GM21390 (cell line): ENCODE data around the gene TRAIP.
"Not testable (repeated sequence)": the region's sequence is repeated elsewhere in the genome, so short reads cannot be mapped to it uniquely, and the experiment has no call there.

Experiments
- ATAC-seq: cut with Tn5 transposase; IDR thresholded peaks from one replicate; pipeline ENCODE4 v1.9.1; 2021; ENCODE audit not compliant: unreplicated experiment

The TRAIP gene, protein sequence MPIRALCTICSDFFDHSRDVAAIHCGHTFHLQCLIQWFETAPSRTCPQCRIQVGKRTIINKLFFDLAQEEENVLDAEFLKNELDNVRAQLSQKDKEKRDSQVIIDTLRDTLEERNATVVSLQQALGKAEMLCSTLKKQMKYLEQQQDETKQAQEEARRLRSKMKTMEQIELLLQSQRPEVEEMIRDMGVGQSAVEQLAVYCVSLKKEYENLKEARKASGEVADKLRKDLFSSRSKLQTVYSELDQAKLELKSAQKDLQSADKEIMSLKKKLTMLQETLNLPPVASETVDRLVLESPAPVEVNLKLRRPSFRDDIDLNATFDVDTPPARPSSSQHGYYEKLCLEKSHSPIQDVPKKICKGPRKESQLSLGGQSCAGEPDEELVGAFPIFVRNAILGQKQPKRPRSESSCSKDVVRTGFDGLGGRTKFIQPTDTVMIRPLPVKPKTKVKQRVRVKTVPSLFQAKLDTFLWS

DNA sequence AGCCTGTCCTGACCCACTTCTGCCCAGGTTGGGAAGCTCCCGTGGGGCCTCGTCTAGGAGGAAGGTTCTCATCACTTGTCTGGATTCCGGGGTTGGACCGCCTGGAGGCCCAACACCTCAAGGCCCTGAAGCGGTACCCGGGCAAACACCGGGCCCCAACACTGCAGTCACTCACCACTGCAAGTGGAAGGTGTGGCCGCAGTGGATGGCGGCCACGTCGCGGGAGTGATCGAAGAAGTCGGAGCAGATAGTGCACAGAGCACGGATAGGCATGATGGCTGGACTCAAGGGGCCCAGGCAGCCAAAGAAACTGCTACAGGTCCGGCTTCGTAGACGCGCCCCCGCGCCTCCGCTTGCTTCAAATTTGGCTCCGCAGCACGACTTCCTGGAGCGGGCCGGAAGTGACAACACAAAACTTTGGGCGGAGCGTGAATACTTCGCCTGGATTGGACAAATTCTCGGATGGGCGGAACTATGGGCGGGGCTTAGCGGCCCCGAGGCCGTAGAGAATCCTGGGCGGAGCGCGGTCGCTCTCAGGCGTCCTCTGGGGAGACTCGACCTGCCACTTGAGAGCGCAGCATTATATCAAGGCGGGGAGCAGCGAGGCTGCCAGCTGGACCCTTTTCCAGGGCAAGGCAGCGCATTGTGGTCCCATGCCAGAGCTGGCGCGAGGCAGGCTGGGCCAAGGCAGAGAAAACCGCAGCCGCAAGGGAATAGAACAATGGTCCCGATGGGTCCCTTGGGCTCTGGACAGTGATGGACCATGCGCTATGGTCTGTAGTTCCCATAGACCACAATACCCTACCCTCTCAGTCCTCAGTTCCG is at the start of gene TRAIP:
TRAIP (minus strand) TSS at position 384 of the 825 bp plus-strand sequence; CDS start at position 273, 111 bp downstream.
- peak; percentile 95 for ATAC-seq

- ATAC-seq, result not testable (repeated sequence)
Measured at GRCh38 chr3:49904448-49904847, 48.1 kb upstream of the TRAIP start.

DNA sequence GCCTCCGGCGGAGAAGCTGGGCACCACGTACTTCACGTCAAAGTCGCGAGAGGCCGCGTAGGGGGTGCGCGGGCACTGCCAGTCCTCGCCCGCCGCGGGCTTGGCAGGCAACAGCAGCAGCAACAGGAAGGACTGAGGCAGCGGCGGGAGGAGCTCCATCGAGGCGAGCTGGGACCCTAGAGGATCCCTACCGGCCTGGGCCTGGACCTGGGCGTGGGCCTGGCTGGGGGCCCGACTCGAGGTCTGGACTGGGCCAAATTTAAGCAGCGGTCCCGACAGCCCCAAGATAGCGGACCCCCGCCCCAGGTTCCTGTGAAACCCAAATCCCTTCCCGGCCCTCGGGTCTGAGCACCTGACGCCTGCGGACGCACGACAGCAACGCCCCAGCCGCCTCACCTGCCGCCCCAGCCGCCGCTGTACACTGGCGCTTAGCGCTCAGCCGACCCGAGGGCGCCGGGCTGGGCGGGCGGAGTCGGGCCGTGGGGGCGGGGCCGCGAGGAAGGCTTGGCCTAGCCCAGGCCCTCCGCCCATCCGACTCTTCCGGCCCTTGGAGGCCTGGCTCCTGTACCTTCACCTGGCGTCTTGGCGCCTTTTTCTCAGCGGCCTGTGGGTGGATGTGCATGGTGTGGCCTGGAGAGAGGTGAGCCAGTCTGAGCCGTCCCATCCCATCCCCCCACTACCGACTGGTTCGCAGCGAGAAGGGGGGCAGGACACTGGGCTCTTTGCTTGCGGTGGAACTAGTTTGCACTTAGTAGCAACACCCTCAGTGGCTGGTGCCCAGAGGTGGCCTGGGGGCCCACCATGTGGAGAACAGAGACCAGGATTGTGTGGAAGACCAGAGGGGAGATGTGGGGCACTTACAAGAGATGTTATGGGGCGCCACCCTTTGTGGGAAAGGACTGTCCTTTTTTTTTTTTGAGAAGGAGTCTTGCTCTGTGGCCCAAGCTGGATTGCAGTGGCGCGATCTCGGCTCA is 47.4 kb upstream of the TRAIP start, which contains the start of gene MST1R:
MST1R (minus strand) TSS at position 423 of the 974 bp plus-strand sequence; CDS start at position 159, 264 bp downstream.
- ATAC-seq, result peak; percentile 72

GRCh38 chr3:49902511-49903345 is 46.4 kb upstream of the TRAIP start:
- ATAC-seq, result no peak

DNA sequence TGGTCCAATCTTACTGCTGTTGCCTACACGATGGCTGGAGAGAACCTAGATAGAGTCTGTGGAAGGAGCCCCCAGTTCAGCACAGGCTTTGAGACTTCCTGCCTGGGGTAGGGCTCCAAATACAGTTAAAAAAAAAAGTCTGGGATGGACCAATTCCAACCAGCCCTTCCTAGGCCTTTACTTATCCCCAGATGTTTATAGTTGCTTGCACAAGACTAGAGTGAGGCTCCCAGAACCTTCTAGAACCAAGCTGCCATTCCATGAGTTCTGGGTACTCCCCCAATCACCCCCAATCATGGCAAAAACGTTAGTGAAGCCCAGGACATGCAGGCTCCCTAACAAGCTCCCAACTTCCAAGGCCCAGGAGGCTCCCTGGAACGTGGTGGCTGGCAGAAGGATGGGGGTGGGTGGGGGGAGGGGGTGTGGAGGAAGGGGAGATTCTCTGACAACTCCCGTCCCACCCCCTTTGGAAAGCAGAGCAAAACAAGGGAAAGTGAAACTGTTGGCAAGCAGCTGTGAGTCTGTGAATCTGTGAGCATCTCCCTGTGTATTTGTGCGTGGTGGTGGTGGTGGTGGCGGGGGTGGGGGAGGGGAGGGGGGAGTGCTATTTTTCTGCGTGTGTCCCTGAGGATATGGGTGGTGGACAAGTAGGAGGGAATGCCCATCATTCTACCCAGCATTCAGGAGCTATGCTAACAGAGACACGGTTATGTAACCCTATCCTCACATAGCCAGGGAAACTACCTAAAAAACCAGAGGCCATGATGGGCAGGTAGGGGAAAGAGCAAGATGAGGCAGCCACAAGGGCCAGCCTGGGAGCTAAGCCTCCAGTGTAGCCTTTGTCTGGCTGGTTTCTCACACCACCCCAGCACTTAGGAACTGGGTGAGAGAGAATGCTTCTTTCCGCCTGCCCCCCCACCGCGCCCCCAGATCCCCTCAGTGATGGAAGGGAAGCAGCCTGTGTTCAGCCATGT is 45.3 kb upstream of the TRAIP start:
- ATAC-seq, result no peak

- ATAC-seq, result no peak
Measured at GRCh38 chr3:49900491-49901153, 44.3 kb upstream of the TRAIP start.

DNA sequence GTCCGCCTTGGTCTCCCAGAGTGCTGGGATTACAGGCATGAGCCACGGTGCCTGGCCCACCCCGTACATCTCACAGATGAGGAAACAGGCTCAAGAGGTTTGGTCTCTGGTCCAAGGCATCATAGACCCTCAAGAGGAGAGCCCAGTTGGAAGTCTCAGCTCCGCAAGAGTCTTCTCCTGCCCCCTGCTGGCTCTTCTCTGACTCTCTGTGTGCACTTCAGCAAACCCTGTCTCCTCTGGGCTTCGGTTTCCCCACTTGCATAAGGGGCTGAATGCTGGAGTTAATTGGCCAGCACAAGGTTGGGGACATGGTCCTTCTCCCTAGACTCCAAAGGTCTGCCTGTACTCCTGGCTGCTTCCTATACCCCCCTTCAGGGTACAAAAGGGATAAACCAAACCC is 43.5 kb upstream of the TRAIP start:
- no peak for ATAC-seq

DNA sequence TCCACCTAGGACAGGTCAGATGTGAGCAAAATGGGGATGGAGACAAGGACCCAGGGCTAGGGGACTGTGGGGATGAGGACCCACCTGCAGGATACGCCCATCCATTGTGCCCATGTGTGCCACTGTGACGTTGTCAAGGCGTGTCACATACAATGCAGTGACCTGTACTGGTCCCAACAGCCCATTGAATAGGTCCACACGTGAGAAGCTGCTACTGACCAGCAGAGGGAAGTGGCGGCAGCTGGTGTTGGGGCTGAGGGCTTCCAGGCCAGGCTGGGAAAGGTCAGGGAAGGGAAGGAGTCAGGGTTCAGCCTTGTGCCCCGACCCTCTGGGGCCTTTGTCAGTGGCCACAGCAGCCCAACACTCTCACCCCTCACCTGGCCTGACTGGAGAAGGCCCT is 42.6 kb upstream of the TRAIP start:
- no peak for ATAC-seq

GRCh38 chr3:49896345-49896744 is 40.0 kb upstream of the TRAIP start:
- ATAC-seq, result no peak

DNA sequence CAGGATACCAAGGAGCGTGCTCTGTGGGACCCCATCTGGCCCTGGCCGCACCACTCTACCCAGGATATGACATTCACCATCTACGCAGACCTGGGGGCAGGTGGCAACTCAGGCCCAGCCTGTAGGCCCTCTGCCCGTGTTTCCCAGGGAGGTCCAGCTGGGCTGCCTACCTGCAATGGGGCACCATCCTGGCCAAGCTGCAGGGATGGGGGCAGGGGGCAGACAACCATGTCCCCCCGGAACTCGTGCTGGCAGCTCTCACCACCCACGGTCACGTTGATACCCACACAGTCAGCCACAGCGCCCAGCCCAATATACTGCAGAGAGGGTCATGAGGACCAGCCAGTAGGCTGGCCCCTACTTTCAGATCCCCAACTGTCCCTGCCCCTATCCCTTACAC is 39.4 kb upstream of the TRAIP start:
- ATAC-seq, result no peak

GRCh38 chr3:49889296-49889695 is 32.9 kb upstream of the TRAIP start:
- no peak for ATAC-seq

DNA sequence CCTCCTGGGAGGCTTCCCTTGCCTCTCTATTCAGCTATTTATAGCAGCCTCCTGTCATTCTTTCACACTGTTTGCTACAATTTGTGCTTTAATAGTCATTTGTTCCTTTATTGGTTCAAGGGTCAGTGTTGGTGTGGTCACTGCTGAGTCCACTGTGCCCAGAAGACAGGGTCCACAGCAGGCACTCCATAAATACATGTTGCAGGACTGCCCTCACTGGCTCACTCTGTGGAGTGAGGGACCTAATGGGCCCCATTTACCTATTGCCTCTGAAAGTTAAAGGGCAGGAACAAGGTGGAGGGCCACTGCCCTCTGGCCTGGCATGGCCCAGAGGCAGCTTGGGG is 30.5 kb upstream of the TRAIP start:
- no peak for ATAC-seq

GRCh38 chr3:49883998-49884397 is 27.6 kb upstream of the TRAIP start:
- ATAC-seq, result no peak

DNA sequence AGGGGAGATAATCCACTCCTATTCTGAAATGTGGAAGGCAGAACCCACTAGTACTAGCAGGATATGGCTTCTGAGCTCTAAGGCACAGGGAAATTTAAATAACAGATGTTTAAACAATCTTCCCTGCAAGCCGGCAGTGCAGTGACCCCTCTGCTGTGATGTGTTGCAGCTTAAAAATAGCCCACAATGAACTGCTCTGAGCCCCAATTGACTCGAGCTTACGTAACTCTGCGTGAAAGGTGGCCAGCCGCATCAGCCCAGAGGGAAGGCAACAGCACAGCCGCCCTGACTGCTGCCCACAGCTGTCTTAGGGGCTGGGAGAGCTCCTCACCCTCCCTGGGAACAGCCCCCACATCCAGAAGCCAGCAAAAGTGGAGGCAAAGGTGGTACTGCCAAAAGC is 25.8 kb upstream of the TRAIP start:
- ATAC-seq, result no peak

DNA sequence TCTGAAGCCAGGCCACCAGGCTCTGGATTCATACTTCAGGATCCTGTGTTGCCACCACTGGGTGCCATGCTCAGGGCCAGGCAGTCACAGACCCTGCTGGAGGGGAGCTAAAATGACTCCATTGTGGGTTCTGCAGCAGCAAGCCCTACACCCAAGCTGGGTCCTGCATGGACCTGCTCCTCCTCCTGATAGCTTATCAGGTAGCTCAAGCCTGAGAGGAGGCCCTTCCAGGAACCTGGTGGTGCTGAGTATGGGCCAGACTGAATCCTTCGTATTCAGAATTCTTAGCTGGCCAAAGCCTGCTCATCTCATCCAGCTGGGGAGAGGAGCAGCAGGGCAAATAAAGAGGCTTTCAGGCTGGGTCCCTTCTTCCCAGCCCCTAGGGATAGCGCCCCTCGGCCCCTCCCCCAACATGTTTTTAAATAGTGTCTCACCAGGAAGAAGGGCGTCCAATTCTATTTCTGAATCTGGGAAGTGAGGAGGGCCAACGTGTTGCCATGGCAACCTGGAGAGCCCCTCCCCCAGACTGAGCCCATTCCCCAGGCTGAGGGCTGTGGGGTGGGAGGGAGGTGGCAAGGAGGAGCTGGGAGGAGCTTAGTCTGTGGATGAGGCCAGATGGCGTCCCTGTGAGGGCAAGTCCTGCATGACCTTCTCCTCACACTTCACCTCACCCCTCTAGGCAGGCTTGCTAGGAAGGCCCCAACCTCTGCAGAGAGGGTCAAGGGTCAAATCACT is 24.4 kb upstream of the TRAIP start:
- ATAC-seq, result no peak

GRCh38 chr3:49879721-49880120 is 23.4 kb upstream of the TRAIP start:
- ATAC-seq, result no peak

- no peak for ATAC-seq
Measured at GRCh38 chr3:49878686-49879085, 22.3 kb upstream of the TRAIP start.

- no peak for ATAC-seq
Measured at GRCh38 chr3:49877716-49878115, 21.4 kb upstream of the TRAIP start.
